ENCODE results near the gene THAP3.

GRCh38 chr1:6657138-6657537, 32.5 kb downstream of the THAP3 start:
- TF ChIP-seq CTCF (conservative IDR thresholded peaks at IDR 0.05 in 1 of 2, IDR thresholded peaks at IDR 0.05 in 1 of 2; ENCODE audit: low read depth in 1 of 2, low read length in 2 of 2) (no peak), EZH2 (IDR thresholded peaks at IDR 0.05; ENCODE audit: low read length, missing control alignments) (no peak)
